ES-I3 (cell line): ENCODE data around the gene RECK.
"Not testable (repeated sequence)": the region's sequence is repeated elsewhere in the genome, so short reads cannot be mapped to it uniquely, and the experiment has no call there.

Experiments used
- H3K36me3 ChIP-seq: 2 replicates; pipeline ENCODE4 v1.6.1; 2013; ENCODE audit warnings: mild to moderate bottlenecking, low read length, control low read depth, moderate library complexity; ENCODE audit not compliant: insufficient read depth
- H3K4me1 ChIP-seq: 2 replicates; pipeline ENCODE4 v1.6.1; 2013; ENCODE audit warnings: mild to moderate bottlenecking, control low read depth, low read length; ENCODE audit not compliant: insufficient read depth
- H3K9ac ChIP-seq: 2 replicates; pipeline ENCODE4 v1.6.1; 2013; ENCODE audit warnings: low read depth, mild to moderate bottlenecking, low read length, moderate library complexity
- H3K9me3 ChIP-seq: 2 replicates; pipeline ENCODE4 v1.6.1; 2013; ENCODE audit warnings: mild to moderate bottlenecking, low read length, moderate library complexity; ENCODE audit not compliant: control insufficient read depth, insufficient read depth

The RECK gene

DNA sequence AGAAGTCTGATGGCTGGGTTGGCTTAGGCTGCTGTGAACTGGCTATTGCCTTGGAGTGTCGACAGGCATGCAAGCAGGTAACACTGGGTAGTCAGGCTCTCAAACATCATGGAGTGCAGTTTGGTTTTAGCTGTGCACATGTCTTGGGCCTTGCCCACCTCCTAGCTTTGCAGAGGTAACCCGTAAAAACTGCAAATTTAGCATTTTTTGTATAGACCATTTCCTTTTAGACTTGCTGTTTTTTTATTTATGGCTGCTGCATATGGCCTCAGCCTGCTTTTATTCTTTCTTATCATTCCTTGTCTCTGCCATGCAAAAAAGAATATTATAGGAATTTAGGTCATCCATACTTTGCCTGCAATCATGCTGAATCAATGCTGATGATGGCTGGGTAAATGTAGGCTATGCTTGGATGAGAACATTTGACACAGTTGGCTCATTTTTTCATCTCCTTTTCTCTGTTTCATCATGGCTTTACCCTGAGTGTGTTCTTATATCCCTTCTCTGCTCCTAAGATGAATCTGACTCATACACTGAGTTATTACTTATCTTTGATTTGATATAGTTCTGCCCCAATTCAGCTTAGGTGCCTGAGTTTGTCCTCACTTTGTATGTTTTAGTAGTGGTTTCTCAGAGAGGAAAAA, 27.2 kb downstream of the RECK start:
- H3K9me3 ChIP-seq: no peaks in the 10 kb centered on the region
- no peaks in the 10 kb centered on the region; the same call in 1 of the 2 replicates for H3K36me3 ChIP-seq
- H3K4me1 ChIP-seq: no peaks in the 10 kb centered on the region
- no peak overlapping the region for H3K9ac ChIP-seq

DNA sequence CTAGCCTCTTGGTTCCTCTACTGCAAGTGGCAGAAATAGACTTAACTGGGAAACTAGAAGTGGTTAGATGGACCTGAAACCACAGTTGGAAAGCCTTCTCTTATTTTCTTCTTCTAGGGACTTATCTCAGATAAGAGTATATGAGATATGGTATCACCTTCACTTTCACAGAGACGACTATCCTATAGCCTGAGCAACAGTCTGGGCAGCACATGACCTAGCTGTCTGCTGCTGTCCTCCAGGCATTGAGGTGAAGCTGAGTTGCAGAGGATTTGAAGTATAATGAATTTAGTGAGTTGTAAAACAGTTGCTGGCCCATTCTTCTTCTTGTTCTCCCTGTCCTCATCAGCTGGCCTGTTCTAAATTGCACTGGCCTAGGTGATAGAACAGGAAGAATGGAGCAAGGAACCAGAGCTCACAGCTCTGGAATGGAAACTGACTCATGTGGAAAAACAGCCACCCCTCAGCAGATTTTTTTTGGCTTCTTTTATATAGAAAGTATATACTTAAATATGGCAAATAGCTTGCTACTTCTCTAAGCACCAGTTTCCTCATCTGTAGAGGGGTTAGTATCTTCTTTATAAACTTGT, 27.8 kb downstream of the RECK start:
- H3K36me3 ChIP-seq: no peaks in the 10 kb centered on the region; the same call in 1 of the 2 replicates
- no peaks in the 10 kb centered on the region for H3K4me1 ChIP-seq
- H3K9ac ChIP-seq: no peak overlapping the region
- no peaks in the 10 kb centered on the region for H3K9me3 ChIP-seq

DNA sequence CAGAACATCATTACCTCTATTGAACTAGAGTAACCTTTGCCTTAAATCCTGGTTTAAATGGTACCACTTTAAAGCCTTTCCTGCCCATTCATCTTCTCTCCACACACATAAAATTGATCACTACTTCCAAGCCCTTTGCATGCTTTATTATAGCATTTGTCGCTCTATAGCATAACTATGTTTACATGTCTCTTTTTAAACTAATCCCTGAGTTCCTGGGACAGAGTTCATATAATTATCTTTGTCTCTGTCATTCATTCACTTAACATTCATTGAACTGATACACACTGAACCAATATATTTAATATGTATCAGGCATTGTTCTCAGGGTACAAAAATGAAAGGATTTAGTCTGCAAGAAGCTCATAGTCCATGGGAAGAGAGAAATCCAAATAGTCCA, 37.3 kb downstream of the RECK start:
- H3K9ac ChIP-seq: no peak overlapping the region
- no peaks in the 10 kb centered on the region for H3K9me3 ChIP-seq
- H3K4me1 ChIP-seq: peaks cover 3% of the 10 kb centered on the region; the same call in 1 of the 2 replicates
- no peaks in the 10 kb centered on the region; the same call in 1 of the 2 replicates for H3K36me3 ChIP-seq

DNA sequence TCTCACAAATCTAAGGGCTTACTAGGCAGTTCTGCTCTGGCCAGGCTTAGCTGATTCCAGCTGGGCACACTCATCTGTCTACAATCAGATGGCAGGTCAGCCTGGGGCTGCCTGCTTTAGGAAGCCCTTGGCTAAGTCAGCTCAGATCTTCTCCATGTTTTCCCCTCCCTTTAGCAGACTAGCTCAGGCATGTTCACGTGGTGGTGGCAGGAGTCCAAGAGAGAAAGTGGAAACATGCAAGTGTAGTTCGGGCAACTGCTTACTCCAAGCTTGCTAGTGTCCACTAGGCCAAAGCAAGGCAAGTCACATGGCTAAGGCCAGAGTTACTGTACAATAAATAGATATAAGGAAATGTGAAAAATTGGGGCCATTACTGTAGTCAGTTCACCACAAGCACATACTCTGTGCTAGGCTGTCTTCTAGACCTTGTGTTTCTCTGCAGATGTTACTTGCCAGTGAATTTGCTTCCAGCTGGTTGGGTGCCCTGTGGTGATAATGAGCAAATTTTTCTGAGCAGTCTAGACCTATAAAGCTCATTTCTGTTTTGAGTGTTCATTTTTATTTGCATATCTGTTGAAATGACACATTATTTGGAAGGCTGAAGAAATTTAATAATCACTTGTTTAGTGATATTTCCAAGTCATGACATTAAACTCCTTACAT, 38.3 kb downstream of the RECK start:
- Histone ChIP-seq H3K9ac (no peak overlapping the region), H3K4me1 (peaks cover 3% of the 10 kb centered on the region; the same call in 1 of the 2 replicates), H3K36me3 (no peaks in the 10 kb centered on the region; the same call in 1 of the 2 replicates), H3K9me3 (no peaks in the 10 kb centered on the region)

DNA sequence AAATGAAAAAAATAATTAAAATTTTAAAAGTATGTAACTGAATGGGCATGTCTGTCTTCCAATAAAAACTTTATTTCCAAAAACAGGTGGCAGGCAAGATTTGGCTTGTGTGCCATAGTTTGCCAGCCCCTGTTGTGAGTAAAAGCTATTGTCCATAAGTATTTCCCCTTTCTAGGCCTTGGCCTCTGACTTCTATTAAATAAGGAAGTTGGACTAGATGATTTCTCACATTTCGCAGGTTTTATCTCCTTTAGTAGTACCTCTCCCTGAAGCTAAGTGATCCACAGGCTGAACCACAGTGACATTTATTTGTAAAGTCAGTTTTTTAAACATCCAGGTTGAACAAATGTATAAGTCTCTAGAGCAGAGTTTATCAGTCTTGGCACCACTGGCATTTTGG, 41.3 kb downstream of the RECK start:
- no peak overlapping the region for H3K9ac ChIP-seq
- no peaks in the 10 kb centered on the region for H3K9me3 ChIP-seq
- peaks cover 3% of the 10 kb centered on the region; the same call in 1 of the 2 replicates for H3K4me1 ChIP-seq
- H3K36me3 ChIP-seq: no peaks in the 10 kb centered on the region; the same call in 1 of the 2 replicates

DNA sequence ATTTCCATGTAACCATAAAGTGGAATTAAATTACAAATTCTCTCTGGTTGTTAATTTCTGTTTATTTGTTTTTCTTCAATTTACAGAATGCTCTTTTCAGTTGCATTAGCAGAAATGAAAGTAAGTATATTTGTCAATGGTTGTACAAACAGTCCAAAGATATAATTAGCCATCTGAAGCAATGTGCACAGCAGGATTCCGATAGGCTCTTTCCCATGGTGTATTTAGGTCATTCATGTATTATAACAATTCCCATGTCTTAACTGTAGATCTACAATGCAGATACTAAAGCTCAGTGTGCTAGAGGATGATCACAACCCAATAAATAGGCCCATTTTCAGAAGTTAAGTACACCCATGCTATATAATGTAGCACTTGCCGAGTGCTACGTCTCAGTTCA, 43.8 kb downstream of the RECK start:
- Histone ChIP-seq H3K36me3 (no peaks in the 10 kb centered on the region), H3K4me1 (no peaks in the 10 kb centered on the region)

DNA sequence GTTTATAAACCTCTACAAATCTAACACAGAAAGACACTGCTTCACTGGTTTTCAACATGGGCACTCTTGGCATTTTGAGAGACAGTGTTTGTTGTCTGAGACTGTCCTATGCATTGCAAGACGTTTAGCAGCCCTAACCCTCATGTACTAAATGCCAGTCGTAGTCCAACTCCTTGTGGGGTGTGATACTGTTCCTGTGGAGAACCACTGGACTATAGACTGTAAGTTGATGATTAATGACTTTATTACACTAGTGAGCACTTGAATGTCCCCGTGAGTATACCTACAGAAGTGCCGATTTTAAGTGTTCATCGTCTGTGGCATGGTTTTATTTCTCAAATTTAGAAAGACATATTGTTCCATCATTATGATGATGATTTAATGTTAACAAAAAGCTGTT, 46.2 kb downstream of the RECK start:
- no peak overlapping the region for H3K9ac ChIP-seq
- no peaks in the 10 kb centered on the region for H3K36me3 ChIP-seq
- H3K4me1 ChIP-seq: no peaks in the 10 kb centered on the region
- H3K9me3 ChIP-seq: no peaks in the 10 kb centered on the region; the same call in 1 of the 2 replicates

More for the DNA sequence above, 43.8 kb downstream of the RECK start:
- H3K9me3 ChIP-seq: no peaks in the 10 kb centered on the region
- no peak overlapping the region for H3K9ac ChIP-seq

DNA sequence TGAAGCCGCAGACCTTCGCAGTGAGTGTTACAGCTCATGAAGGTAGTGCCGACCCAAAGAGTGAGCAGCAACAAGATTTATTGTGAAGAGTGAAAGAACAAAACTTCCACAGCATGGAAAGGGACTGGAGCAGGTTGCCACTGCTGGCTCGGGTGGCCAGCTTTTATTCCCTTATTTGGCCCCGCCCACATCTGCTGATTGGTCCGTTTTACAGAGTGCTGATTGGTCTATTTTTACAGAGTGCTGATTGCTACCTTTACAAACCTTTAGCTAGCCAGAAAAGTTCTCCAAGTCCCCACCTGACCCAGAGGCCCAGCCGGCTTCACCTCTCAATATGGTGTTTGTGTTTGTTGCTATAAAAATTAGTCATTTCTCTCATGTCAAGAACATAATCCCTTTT, 49.7 kb downstream of the RECK start:
- no peaks in the 10 kb centered on the region; the same call in 1 of the 2 replicates for H3K9me3 ChIP-seq
- H3K9ac ChIP-seq: no peak overlapping the region
- peaks cover 10% of the 10 kb centered on the region for H3K4me1 ChIP-seq
- H3K36me3 ChIP-seq: no peaks in the 10 kb centered on the region

DNA sequence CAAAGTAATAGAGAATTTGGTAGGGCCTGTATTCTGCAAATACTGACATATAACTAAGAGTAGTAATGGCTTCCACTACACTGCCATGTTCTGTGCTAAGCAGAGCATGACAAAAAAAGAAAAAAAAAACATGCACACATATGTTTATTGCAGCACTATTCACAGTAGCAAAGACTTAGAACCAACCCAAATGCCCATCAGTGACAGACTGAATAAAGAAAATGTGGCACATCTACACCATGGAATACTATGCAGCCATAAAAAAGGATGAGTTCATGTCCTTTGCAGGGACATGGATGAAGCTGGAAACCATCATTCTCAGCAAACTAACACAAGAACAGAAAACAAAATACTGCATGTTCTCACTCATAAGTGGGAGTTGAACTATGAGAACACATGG, 50.3 kb downstream of the RECK start:
- not testable (repeated sequence) for H3K9me3 ChIP-seq, H3K36me3 ChIP-seq, H3K9ac ChIP-seq
- H3K4me1 ChIP-seq: peaks cover 16% of the 10 kb centered on the region

DNA sequence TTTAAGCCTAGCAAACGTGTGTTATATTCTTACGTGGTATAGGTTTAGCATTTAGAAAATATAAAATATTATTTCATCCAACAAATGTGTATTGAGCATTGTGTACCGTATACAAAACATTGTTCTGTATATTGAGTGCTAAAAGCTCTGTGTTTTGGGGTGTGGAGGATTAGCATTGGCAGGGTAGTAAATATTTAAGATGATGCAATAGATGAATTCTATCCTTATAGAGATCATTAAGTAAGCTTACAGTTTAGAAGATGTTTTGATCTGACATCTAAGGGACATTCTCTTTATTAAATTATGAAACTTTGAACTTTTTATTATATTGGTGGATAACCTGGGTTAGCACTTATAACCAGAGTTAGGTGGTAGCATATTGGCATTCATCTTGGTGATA, 51.3 kb downstream of the RECK start:
- Histone ChIP-seq H3K9me3 (no peaks in the 10 kb centered on the region; the same call in 1 of the 2 replicates), H3K36me3 (no peaks in the 10 kb centered on the region), H3K9ac (no peak overlapping the region), H3K4me1 (peaks cover 21% of the 10 kb centered on the region)

DNA sequence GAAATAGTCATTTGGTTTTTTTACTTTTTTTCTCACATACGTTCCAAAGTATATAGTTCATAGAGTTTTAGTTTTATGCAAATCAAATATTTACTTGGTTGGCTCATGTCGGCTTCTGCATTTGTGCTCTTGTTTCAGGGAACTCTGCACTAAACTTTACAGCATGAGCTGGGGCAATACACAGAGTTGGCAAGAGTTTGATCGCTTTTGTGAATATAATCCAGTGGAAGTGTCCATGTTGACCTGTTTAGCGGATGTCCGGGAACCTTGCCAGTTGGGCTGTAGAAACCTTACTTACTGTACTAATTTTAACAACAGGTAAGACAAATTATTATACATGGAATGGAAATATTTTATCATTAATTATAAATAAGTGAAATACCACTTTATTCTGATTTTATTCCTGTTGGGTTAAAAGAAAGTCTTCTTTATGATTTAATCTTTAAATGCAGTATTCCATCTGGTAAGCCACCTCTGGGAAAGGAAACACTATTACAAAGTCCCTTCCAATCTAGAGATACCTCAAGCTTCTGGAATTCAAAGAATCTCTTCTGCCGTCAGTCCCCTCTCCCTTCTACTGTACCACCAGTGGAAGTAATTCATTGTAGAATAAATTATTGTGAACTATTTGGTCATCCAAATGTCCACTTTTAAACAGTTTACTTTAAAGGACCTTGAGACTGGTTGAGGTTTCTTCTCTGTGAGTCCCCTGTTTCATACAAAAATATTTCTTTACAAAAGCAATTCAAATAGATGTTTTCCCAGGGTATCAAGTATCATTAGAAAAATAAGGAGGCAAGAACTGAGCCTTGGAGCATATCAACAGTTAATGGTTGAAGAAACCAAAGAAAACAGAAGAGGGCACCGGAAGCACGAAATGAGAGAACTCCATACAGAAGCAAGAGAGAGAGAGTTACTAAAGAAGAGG, 54.6 kb downstream of the RECK start:
- Histone ChIP-seq H3K9ac (no peak overlapping the region), H3K4me1 (peaks cover 26% of the 10 kb centered on the region), H3K36me3 (no peaks in the 10 kb centered on the region), H3K9me3 (no peaks in the 10 kb centered on the region; the same call in 1 of the 2 replicates)

DNA sequence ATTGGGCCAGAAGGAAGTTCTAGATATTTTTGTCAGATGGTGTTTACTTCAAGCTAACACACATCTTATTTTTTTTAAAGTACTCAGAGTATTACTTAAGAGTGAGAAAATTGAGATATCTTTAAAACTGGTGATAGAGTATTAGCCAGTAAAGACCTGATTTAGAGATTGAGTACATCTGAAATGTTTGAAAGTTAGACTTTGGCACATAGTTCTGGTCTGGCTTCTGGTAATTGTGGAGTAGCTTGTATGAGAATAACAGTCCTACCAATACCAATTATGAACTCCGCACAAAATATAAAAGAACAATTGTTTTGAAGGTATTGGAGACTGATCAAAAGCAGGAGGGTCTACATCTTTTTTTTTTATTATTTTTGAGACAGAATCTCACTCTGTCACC, 55.3 kb downstream of the RECK start:
- Histone ChIP-seq H3K9ac (no peak overlapping the region), H3K36me3 (no peaks in the 10 kb centered on the region), H3K4me1 (peaks cover 26% of the 10 kb centered on the region), H3K9me3 (no peaks in the 10 kb centered on the region)

DNA sequence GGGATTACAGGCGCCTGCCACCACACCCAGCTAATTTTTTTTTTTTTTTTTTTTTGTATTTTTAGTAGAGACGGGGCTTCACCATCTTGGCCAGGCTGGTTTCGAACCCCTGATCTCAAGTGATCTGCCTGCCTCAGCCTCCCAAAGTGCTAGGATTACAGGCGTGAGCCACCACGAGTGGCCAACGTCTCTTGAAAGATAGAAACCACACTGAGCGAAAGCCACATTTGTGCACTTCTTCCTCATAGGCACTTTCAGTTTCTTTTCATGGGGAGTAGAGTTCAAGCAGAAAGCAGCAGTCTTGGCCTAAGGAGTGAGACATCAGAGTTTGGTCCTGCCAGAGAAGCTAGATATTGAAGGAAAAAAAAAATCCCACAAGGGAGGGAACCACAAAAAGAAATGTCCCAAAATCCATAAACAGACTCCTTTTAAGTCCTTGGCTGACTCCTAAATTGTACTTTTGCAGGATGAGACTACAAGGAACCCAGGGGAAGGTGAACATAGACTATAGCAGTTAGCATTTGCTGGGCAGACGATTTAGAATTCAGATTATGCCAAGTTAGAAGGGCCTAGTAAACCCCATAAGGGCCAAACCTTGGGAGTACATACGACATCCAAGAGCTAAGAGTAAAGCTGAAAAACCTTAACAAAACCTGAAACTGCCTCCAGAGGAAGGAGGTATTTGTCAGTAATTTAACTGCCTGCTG, 55.9 kb downstream of the RECK start:
- no peaks in the 10 kb centered on the region for H3K36me3 ChIP-seq
- no peaks in the 10 kb centered on the region for H3K9me3 ChIP-seq
- H3K9ac ChIP-seq: no peak overlapping the region
- peaks cover 26% of the 10 kb centered on the region for H3K4me1 ChIP-seq

DNA sequence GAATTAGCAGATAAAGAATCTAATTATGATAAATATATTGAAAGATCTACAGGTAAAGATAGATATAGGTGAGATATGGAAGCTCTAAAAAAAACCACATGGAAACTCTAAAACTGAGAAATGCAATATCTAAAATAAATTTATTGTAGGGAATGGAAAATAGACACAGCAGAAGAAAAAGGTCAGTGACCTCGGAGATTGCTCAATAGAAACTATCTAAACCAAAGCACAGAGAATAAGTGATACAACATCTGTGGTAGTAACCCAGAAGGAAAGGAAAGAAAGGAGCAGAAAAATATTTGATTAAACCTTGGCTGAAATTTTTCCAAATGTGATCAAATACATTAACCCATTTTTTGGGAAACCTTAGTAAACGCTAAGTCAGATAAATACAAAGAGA, 56.7 kb downstream of the RECK start:
- Histone ChIP-seq H3K36me3 (no peaks in the 10 kb centered on the region), H3K4me1 (peaks cover 26% of the 10 kb centered on the region), H3K9ac (no peak overlapping the region)

More for the DNA sequence above, 56.7 kb downstream of the RECK start:
- no peaks in the 10 kb centered on the region for H3K9me3 ChIP-seq
